Right ventricle myocardium inferior (tissue), 1 donor: Measurements from ENCODE around the gene POLR1C. TPM values are rescaled to one million over a fixed set of nuclear protein-coding genes. Genes with fewer than 3 reads are reported as not detected.
"Not testable (repeated sequence)": the region's sequence is repeated elsewhere in the genome, so short reads cannot be mapped to it uniquely, and the experiment has no call there.

Experiments used
- ATAC-seq: fragments of 200-7000 bp; cut with Tn5 transposase; one replicate; pipeline ENCODE4 v1.9.1; 2020; ENCODE audit warnings: mild to moderate bottlenecking, moderate library complexity
- DNase-seq: peaks from one replicate; pipeline ENCODE4 v3.0.0; 2021; ENCODE audit errors: missing footprints
- intact Hi-C: fragments of 100-400 bp; cut with DNase I; formaldehyde crosslinking; loops from one replicate; pipeline ENCODE4 v1.11.0; 2022
- long read RNA-seq: library from polyadenylated mRNA; unstranded; transcript quantifications from one replicate; pipeline ENCODE4 v2.0.0, GENCODE V29; 2021
- total RNA-seq: library from RNA; stranded (reverse); fragmentation: NEBNext Ultra II Directional; extraction: Animal tissue kit (Norgen Biotek cat#: 25700); gene quantifications from one replicate; pipeline ENCODE4 v1.2.1, GENCODE V29; 2021
- donor health status: DM: no; HTN: yes; CAD: no; lungs with severe emphysema.

POLR1C gene
- total RNA-seq = 17.3 TPM
- long read RNA-seq, partial matches to known transcripts = 1 of 2 reads
- long read RNA-seq, other reads (novel, unspliced or antisense) = 1 of 2 reads

DNA sequence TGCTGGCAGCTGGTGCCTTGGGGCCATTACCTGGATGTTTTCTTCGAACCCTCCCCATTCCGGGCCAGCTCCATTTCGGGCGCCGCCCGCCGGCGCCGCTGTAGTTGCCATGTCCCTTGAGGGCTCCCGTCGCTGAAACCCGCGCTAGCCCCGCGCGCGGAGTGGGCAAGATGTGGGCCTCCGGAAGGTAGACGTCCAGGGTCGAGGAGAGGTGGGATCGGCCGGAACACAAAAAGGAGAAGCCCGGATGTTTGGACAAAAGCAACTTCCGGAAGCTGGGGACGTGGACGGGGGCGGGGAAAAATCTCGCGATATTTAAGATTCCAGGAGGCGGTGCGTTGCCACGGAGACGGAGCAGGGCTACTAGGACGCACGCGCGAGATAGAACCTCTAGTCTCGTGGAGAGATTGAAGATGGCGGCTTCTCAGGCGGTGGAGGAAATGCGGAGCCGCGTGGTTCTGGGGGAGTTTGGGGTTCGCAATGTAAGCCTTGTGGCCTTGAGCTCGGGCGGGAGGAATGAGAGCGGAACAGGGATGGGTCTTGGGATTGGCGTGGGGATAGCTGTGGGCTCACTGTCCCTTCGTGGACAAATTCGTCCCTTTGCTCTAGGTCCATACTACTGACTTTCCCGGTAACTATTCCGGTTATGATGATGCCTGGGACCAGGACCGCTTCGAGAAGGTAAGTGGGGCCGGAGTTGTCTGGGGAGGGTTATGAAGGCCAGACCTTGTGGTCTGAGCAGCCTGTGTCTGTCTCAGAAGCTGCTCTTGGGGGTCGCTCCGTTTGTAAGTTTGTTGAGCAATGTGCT, at the start of gene POLR1C, which contains the start of gene YIPF3:
Gene POLR1C (plus strand): TSS at position 393 of the 808 bp plus-strand sequence. CDS start 21 bp downstream, at position 414.
Gene YIPF3 (minus strand): TSS at position 230 of the 808 bp plus-strand sequence. CDS start 119 bp downstream, at position 111.
- intact Hi-C loops = loop anchor here (2.0 to 10.0 kb wide), 2 partner anchors 60 to 732 kb away; partner anchors contain the start of genes BICRAL, POLH and XPO5
- DNase-seq = peak; percentile 98
- peak; percentile 94 for ATAC-seq

DNA sequence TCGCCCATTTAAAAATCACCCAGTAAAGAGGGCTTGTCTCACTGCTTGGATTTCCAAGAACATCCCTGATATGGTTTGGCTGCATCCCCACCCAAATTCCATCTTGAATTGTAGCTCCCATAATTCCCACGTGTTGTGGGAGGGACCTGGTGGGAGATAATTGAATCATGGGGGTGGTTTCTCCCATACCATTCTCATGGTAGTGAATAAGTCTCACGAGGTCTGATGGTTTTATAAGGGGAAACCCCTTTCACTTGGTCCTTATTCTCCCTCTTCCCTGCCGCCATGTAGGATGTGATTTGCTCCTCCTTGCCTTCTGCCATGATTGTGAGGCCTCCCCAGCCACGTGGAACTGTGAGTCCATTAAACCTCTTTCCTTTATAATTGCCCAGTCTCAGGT, 49.6 kb upstream of the POLR1C start:
- ATAC-seq, intact Hi-C loops: not testable (repeated sequence)

DNA sequence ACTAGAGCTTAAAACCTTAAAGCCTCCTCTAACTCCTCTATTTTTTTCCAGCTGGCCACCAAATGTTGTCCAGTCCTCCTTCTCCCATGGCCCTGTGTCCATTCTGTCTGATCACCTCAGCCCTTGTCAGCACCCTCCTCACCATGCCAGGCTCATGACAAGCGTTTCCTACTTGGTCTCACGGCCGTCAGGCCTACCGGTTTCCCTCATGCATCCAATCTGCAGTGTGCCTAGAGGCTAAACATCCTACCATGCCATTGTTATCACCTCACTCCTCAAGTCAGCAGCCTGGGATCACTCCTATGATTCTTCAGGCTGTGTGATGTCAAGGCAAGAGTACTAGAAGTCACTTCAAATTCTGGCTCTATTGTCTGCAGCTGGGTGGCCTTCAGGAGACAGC, 49.1 kb upstream of the POLR1C start:
- no peak for DNase-seq
- intact Hi-C loops = no loop called here
- ATAC-seq = peak; percentile 56

More for the DNA sequence above, 49.6 kb upstream of the POLR1C start:
- not testable (repeated sequence) for DNase-seq

- ATAC-seq (peak; percentile 56), DNase-seq (no peak)
- intact Hi-C loops = no loop called here
These were observed 48.6 kb upstream of the POLR1C start for GRCh38 chr6:43468240-43468639.

GRCh38 chr6:43468748-43469681, 47.9 kb upstream of the POLR1C start:
- intact Hi-C loops = no loop called here
- peak; percentile 85 for ATAC-seq

DNA sequence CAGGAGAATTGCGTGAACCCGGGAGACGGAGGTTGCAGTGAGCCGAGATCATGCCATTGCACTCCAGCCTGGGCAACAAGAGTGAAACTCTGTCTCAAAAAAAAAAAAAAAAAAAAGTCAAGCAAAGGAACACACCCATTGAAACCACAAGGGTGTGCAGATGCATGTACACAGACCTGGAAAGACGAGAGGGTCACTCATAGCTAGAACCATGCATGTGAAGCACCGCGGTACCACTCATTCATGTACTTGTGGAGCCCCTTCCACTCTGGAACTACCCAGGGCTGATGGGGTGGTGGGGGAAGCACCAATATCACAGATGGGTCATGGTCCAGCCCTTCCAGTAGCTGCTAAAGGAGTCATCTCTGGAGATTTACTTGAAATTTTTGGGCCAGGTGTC, 46.9 kb upstream of the POLR1C start:
- intact Hi-C loops = loop anchor here (2.0 kb wide), 1 partner anchor 25 kb away; no protein-coding TSS in a partner anchor
- DNase-seq (no peak), ATAC-seq (no peak)

More at GRCh38 chr6:43468748-43469681, 47.9 kb upstream of the POLR1C start:
- no peak for DNase-seq

GRCh38 chr6:43471399-43471798, 45.5 kb upstream of the POLR1C start:
- no peak for DNase-seq
- ATAC-seq = no peak
- intact Hi-C loops = loop anchor here (2.0 kb wide), 1 partner anchor 23 kb away; no protein-coding TSS in a partner anchor

- ATAC-seq (no peak), DNase-seq (no peak)
- intact Hi-C loops = no loop called here
These were observed 44.4 kb upstream of the POLR1C start for GRCh38 chr6:43472515-43472914.

DNA sequence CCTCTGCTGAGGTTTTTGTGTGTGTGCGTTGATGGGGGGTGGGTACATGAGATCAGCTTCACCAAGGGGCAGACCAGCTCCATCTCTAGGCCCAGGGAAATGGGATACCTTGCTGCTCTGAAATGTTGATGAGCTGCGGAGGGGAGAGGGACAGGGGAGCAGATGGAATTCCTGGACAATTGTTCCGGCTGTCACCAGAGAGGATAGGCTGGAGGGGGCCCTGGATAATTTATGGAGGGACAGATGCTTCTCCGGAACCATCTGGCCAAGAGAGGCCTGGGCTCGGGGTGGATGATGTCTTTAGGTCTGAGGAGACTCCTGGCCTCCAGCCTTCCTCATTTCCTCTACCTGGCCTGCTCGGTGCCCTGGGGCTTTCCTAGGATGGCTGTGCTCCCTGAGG, 41.4 kb upstream of the POLR1C start:
- DNase-seq (no peak), ATAC-seq (no peak)
- intact Hi-C loops = no loop called here

DNA sequence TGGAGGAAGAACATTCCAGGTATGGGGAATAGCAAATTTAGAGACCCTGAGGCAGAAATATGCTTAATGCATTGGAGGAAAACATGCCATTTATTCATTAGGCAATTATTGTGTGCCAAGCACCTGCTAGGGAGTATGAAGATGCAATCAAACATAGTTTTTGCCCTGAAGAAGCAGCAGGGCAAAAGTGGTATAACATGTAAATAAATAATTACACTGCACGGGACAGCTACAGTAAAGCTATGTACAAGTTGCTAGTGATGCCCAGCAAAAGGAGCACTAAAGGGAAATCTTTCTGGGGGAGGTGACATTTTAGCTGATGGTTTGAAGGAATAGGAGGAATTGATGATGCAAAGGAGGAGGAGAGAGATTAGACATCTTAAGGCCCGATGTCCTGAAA, 40.1 kb upstream of the POLR1C start:
- no peak for ATAC-seq
- intact Hi-C loops = no loop called here
- DNase-seq = no peak

DNA sequence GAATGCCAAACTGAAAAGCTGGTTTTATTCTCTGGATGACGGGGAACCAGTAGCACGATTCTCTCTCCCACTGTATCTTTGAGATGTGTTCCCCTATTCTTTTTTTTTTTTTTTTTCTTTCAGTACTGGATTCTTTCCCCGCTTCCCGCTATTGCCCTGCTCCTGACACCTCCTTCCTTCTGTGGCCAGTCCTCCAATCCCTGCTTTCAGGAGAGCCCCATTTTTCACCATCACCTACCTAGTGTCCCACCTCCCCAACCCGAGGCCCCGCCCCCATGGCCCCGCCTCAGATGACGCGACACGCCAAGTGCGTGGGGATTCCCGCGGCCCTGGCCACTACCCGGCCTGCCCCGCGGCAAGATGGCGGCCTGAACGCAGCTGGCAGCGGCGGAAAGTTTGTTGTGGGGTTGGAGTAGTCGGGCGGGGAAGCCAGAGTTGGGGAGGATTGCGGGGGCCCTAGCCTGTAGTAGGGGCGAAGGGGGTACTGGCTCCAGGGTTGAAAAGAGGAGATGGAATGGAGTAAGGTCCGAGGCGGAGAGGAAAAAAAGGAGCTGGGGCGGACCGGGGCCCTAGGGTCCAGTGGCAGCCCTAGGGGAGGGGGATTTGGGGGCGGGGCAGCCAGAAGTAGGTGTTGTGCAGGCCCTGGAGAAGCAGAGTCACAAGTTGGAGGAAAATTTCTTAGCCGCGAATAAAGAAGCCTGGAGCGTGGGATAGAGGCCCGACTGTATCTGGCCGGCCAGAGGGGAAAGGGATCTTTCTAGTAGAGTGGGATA, 39.5 kb upstream of the POLR1C start, which contains the start of gene TJAP1:
Gene TJAP1 (plus strand): TSS at position 336 of the 773 bp plus-strand sequence. CDS start 21,432 bp downstream, outside the sequence.
- peak; percentile 97 for DNase-seq
- intact Hi-C loops = no loop called here
- peak; percentile 100 for ATAC-seq

DNA sequence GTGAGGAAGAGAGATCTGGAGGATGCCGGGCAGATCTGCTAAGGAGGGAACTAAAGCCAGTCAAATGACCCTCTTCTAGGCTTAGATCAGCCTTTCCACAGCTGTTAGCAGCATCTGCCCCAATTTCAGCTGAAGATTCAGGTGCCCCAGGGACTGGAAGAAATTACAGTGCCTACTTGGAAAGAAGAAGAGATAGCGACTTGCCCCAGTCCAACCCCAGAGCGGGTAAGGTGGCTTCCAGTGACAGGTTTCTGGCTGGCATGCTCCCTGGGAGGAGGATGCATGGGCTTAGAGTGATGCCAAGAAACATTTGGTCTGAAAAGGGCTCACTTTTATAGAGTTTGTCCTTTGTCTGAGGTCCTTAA, 38.9 kb upstream of the POLR1C start:
- intact Hi-C loops = no loop called here
- DNase-seq (no peak), ATAC-seq (no peak)

DNA sequence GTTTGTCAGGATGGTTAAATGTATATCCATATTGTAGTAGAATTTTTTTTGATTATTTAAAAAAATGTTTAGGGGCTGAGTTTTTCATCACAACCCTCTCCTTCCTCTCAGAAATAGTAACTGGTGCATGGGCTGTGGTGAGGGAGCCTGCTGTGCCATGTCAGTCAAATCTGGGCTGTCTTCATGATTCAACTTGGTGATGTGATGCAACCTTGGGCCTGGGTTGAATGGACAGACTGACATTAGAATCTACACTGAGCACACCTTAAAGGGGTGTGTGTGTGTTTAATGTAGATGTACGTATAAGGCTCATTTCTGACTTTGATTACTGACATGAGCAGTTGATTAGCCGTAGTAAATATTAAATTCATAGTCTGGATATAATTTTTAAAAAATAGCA, 35.8 kb upstream of the POLR1C start:
- no peak for ATAC-seq
- intact Hi-C loops = no loop called here
- no peak for DNase-seq

- intact Hi-C loops = no loop called here
- DNase-seq (no peak), ATAC-seq (no peak)
These were observed 35.2 kb upstream of the POLR1C start for GRCh38 chr6:43481591-43482236.

- intact Hi-C loops = no loop called here
- DNase-seq (no peak), ATAC-seq (no peak)
These were observed 28.1 kb upstream of the POLR1C start for GRCh38 chr6:43488667-43489276.

GRCh38 chr6:43489277-43490072, 27.4 kb upstream of the POLR1C start:
- intact Hi-C loops = no loop called here
- peak; percentile 22 for ATAC-seq
- no peak for DNase-seq

- intact Hi-C loops = no loop called here
- ATAC-seq (no peak), DNase-seq (no peak)
These were observed 26.4 kb upstream of the POLR1C start for GRCh38 chr6:43490523-43490939.
